ENCODE data around the gene MUTYH. TPM values are rescaled to one million over a fixed set of nuclear protein-coding genes. Genes with fewer than 3 reads are reported as not detected.

MUTYH gene
- total and polyA plus RNA-seq, 2 of the 8 experiments (the other 6 are each of a cell fraction or from before 2014, with no cell fraction given), result 51.9 to 65.7 TPM

DNA sequence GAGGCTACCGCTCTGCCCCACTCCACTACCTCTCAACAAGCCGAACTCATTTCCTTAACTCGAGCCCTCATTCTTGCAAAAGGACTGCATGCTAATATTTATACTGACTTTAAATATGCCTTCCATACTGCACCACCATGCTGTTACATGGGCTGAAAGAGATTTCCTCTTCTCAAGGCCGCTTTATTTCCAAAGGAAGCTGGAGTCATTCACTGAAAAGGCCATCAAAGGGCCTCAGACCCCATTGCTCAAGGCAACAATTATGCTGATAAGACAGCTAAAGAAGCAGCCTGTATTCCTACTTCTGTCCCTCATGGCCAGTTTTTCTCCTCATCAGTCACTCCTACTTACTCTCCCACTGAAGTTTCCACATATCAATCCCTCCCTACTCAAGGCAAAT is 20.5 kb downstream of the MUTYH start (continued):
- no peak for TF ChIP-seq RNF2 (IDR thresholded peaks at IDR 0.05; ENCODE audit: borderline replicate concordance, low read depth, low read length, missing control alignments, poor library complexity, severe bottlenecking)
- no peak for TF ChIP-seq TCF12 (IDR thresholded peaks at IDR 0.05; ENCODE audit: low read depth, low read length)
- no peak for TF ChIP-seq POLR2A (IDR thresholded peaks at IDR 0.05; ENCODE audit: control extremely low read depth in 1 of 2, low read depth in 2 of 2, low read length in 2 of 2)
- no peak for TF ChIP-seq TAF1 (IDR thresholded peaks at IDR 0.05; ENCODE audit: low read depth, low read length)
- no peak for TF ChIP-seq CBX5 (IDR thresholded peaks at IDR 0.05; ENCODE audit: low read depth, low read length)
- no peak for TF ChIP-seq KDM4A (IDR thresholded peaks at IDR 0.05; ENCODE audit: low read depth, low read length, severe bottlenecking)
- no peak for TF ChIP-seq RXRA (IDR thresholded peaks at IDR 0.05; ENCODE audit: insufficient read depth, low read depth, low read length)
- TF ChIP-seq RAD21 (IDR thresholded peaks at IDR 0.05 in 1 of 2, conservative IDR thresholded peaks at IDR 0.05 in 1 of 2; ENCODE audit: low read depth in 2 of 2, low read length in 2 of 2), result no peak
- TF ChIP-seq, protein P1, sequence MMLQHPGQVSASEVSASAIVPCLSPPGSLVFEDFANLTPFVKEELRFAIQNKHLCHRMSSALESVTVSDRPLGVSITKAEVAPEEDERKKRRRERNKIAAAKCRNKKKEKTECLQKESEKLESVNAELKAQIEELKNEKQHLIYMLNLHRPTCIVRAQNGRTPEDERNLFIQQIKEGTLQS (IDR thresholded peaks at IDR 0.05; ENCODE audit: insufficient read depth, low read depth, low read length), result no peak
